ENCODE data around the gene CNIH2. TPM values are rescaled to one million over a fixed set of nuclear protein-coding genes. Genes with fewer than 3 reads are reported as not detected.
A peak's percentile ranks its signal among the peaks of the same experiment; 100 is the strongest.

CNIH2 gene
- total and polyA plus RNA-seq, 2 of the 13 experiments (the other 11 are each of a cell fraction or from before 2014, with no cell fraction given), result 0.60 to 0.69 TPM

DNA sequence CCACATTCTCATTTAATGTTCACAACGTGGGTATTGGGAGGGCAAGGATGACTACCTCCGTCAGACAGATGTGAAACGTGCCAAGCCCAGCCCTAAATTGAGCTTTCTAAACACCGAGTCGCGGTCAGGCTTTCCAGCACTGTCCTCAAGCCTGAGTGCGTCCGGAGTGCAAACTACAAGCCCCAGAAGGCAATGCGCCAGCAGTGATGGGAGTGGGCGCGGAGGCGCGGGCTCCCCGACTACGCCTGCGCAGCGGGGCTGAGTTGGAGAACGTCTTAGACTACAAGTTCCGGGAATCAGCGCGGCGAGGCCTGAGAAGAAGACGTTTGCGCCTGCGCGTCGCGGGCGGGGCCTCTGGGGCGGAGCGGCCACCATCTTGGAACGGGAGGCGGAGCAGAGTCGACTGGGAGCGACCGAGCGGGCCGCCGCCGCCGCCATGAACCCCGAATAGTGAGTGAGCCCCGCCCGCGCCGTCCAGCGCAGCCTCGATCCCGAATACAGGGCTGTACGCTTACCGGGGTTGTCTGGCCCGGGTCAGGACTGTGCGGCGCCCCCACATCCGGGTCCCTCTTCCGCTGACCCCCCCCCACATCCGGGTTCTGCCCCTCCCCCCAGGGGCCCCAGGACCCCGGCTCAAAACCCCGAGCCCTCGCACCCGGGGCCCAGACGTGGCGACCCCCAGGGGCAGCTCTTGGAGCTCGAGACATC, 9.6 kb upstream of the CNIH2 start, which contains the start of gene RAB1B (continued):
- no peak for TF ChIP-seq ZFP62 (CRISPR knock-in tag; IDR thresholded peaks at IDR 0.05)
- no peak for TF ChIP-seq PCBP1 (IDR thresholded peaks at IDR 0.05; ENCODE audit: borderline replicate concordance, low read depth, low read length)
- TF ChIP-seq SIN3B (IDR thresholded peaks at IDR 0.05; ENCODE audit: low read length), result no peak
- TF ChIP-seq CENPX (CRISPR knock-in tag; IDR thresholded peaks at IDR 0.05), result no peak
- no peak for TF ChIP-seq TAF15 (IDR thresholded peaks at IDR 0.05; ENCODE audit: low read depth, low read length, poor library complexity, severe bottlenecking)
- peak; percentile 97 for TF ChIP-seq ZNF143 (CRISPR knock-in tag; IDR thresholded peaks at IDR 0.05)
- no peak for TF ChIP-seq ZNF34 (CRISPR knock-in tag; IDR thresholded peaks at IDR 0.05; ENCODE audit: borderline replicate concordance)
- TF ChIP-seq KDM2A (CRISPR knock-in tag; IDR thresholded peaks at IDR 0.05; ENCODE audit: borderline replicate concordance, low read depth), result peak; percentile 34; the same call in 1 of the 2 replicates
- peak; percentile 45 for TF ChIP-seq NFYC (CRISPR knock-in tag; IDR thresholded peaks at IDR 0.05)
- TF ChIP-seq ZNF773 (CRISPR knock-in tag; IDR thresholded peaks at IDR 0.05; ENCODE audit: borderline replicate concordance), result no peak
- no peak for TF ChIP-seq HMG20B (CRISPR knock-in tag; conservative IDR thresholded peaks at IDR 0.05)
- no peak for TF ChIP-seq SRSF1 (optimal IDR thresholded peaks at IDR 0.05; ENCODE audit: low read depth, low read length)
- no peak for TF ChIP-seq ZNF816 (CRISPR knock-in tag; IDR thresholded peaks at IDR 0.05; ENCODE audit: borderline replicate concordance)
- TF ChIP-seq, protein P1, sequence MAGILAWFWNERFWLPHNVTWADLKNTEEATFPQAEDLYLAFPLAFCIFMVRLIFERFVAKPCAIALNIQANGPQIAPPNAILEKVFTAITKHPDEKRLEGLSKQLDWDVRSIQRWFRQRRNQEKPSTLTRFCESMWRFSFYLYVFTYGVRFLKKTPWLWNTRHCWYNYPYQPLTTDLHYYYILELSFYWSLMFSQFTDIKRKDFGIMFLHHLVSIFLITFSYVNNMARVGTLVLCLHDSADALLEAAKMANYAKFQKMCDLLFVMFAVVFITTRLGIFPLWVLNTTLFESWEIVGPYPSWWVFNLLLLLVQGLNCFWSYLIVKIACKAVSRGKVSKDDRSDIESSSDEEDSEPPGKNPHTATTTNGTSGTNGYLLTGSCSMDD (CRISPR knock-in tag; IDR thresholded peaks at IDR 0.05), result no peak
- TF ChIP-seq, protein P2, sequence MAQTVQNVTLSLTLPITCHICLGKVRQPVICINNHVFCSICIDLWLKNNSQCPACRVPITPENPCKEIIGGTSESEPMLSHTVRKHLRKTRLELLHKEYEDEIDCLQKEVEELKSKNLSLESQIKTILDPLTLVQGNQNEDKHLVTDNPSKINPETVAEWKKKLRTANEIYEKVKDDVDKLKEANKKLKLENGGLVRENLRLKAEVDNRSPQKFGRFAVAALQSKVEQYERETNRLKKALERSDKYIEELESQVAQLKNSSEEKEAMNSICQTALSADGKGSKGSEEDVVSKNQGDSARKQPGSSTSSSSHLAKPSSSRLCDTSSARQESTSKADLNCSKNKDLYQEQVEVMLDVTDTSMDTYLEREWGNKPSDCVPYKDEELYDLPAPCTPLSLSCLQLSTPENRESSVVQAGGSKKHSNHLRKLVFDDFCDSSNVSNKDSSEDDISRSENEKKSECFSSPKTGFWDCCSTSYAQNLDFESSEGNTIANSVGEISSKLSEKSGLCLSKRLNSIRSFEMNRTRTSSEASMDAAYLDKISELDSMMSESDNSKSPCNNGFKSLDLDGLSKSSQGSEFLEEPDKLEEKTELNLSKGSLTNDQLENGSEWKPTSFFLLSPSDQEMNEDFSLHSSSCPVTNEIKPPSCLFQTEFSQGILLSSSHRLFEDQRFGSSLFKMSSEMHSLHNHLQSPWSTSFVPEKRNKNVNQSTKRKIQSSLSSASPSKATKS (CRISPR knock-in tag; IDR thresholded peaks at IDR 0.05), result no peak
- TF ChIP-seq, protein P3, sequence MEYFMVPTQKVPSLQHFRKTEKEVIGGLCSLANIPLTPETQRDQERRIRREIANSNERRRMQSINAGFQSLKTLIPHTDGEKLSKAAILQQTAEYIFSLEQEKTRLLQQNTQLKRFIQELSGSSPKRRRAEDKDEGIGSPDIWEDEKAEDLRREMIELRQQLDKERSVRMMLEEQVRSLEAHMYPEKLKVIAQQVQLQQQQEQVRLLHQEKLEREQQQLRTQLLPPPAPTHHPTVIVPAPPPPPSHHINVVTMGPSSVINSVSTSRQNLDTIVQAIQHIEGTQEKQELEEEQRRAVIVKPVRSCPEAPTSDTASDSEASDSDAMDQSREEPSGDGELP (IDR thresholded peaks at IDR 0.05; ENCODE audit: borderline replicate concordance, low read depth), result no peak; the same call in 1 of the 2 replicates
- no peak for TF ChIP-seq RBM22 (optimal IDR thresholded peaks at IDR 0.05; ENCODE audit: low read length)
- no peak for TF ChIP-seq ZNF782 (CRISPR knock-in tag; IDR thresholded peaks at IDR 0.05; ENCODE audit: borderline replicate concordance)
- TF ChIP-seq, protein P4, sequence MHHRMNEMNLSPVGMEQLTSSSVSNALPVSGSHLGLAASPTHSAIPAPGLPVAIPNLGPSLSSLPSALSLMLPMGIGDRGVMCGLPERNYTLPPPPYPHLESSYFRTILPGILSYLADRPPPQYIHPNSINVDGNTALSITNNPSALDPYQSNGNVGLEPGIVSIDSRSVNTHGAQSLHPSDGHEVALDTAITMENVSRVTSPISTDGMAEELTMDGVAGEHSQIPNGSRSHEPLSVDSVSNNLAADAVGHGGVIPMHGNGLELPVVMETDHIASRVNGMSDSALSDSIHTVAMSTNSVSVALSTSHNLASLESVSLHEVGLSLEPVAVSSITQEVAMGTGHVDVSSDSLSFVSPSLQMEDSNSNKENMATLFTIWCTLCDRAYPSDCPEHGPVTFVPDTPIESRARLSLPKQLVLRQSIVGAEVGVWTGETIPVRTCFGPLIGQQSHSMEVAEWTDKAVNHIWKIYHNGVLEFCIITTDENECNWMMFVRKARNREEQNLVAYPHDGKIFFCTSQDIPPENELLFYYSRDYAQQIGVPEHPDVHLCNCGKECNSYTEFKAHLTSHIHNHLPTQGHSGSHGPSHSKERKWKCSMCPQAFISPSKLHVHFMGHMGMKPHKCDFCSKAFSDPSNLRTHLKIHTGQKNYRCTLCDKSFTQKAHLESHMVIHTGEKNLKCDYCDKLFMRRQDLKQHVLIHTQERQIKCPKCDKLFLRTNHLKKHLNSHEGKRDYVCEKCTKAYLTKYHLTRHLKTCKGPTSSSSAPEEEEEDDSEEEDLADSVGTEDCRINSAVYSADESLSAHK (CRISPR knock-in tag; IDR thresholded peaks at IDR 0.05; ENCODE audit: borderline replicate concordance), result no peak
- TF ChIP-seq, protein P5, sequence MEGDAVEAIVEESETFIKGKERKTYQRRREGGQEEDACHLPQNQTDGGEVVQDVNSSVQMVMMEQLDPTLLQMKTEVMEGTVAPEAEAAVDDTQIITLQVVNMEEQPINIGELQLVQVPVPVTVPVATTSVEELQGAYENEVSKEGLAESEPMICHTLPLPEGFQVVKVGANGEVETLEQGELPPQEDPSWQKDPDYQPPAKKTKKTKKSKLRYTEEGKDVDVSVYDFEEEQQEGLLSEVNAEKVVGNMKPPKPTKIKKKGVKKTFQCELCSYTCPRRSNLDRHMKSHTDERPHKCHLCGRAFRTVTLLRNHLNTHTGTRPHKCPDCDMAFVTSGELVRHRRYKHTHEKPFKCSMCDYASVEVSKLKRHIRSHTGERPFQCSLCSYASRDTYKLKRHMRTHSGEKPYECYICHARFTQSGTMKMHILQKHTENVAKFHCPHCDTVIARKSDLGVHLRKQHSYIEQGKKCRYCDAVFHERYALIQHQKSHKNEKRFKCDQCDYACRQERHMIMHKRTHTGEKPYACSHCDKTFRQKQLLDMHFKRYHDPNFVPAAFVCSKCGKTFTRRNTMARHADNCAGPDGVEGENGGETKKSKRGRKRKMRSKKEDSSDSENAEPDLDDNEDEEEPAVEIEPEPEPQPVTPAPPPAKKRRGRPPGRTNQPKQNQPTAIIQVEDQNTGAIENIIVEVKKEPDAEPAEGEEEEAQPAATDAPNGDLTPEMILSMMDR (CRISPR knock-in tag; IDR thresholded peaks at IDR 0.05), result no peak
- no peak for TF ChIP-seq ZEB1 (IDR thresholded peaks at IDR 0.05; ENCODE audit: insufficient replicate concordance, low read depth)

Measured in HepG2 (cell line).